Neural cell (in vitro differentiated cells): Measurements from ENCODE around the gene IDI1. TPM values are rescaled to one million over a fixed set of nuclear protein-coding genes. Genes with fewer than 3 reads are reported as not detected.
"Not testable (repeated sequence)": the region's sequence is repeated elsewhere in the genome, so short reads cannot be mapped to it uniquely, and the experiment has no call there.

Experiments
- H2AFZ ChIP-seq: fragments of 200-600, 300-800 bp; sonication (generic), shearing (Covaris generic); 2 replicates; pipeline ENCODE4 v1.6.0; 2014; ENCODE audit warnings: low read depth, mild to moderate bottlenecking, antibody characterized with exemption, low read length, moderate library complexity
- H3F3A ChIP-seq: fragments of 200-600 bp; shearing (Covaris generic); 2 replicates; pipeline ENCODE4 v1.6.1; 2016; ENCODE audit warnings: mild to moderate bottlenecking, moderate library complexity, mixed read lengths, antibody characterized with exemption, low read length; ENCODE audit not compliant: insufficient read depth, poor library complexity, severe bottlenecking
- H3K27ac ChIP-seq: fragments of 200-600, 300-800 bp; sonication (generic), shearing (Covaris generic); 2 replicates; pipeline ENCODE4 v1.5.1; 2014; ENCODE audit warnings: mild to moderate bottlenecking, low read length, moderate library complexity
- H3K27me3 ChIP-seq: fragments of 300-800, 200-600 bp; sonication (generic), shearing (Covaris generic); 2 replicates; pipeline ENCODE4 v1.6.0; 2014; ENCODE audit warnings: mild to moderate bottlenecking, low read depth, low read length, moderate library complexity; ENCODE audit not compliant: insufficient read depth
- H3K36me3 ChIP-seq: fragments of 300-800, 200-600 bp; sonication (generic), shearing (Covaris generic); 2 replicates; pipeline ENCODE4 v1.5.1; 2014; ENCODE audit warnings: mild to moderate bottlenecking, antibody characterized with exemption, low read length, moderate library complexity; ENCODE audit not compliant: insufficient read depth
- H3K4me2 ChIP-seq: fragments of 300-800, 200-600 bp; sonication (generic), shearing (Covaris generic); 2 replicates; pipeline ENCODE4 v1.6.0; 2014; ENCODE audit warnings: mild to moderate bottlenecking, low read length
- H3K4me3 ChIP-seq: fragments of 300-800, 200-600 bp; sonication (generic), shearing (Covaris generic); 2 replicates; pipeline ENCODE4 v1.5.1; 2014; ENCODE audit warnings: mild to moderate bottlenecking, low read length, moderate library complexity
- H3K79me2 ChIP-seq: fragments of 200-600 bp; shearing (Covaris generic); replicated peaks from 2 replicates; pipeline ENCODE4 v1.6.0; 2014; ENCODE audit warnings: mild to moderate bottlenecking, low read length, moderate library complexity; ENCODE audit not compliant: insufficient read depth
- H3K9ac ChIP-seq: fragments of 300-800, 200-600 bp; sonication (generic), shearing (Covaris generic); 2 replicates; pipeline ENCODE4 v1.6.1; 2016; ENCODE audit warnings: mild to moderate bottlenecking, low read length, mixed read lengths
- H3K9me2 ChIP-seq: fragments of 200-600 bp; shearing (Covaris generic); 2 replicates; pipeline ENCODE4 v1.6.1; 2016; ENCODE audit warnings: mild to moderate bottlenecking, low read length, mixed read lengths; ENCODE audit not compliant: insufficient read depth
- H3K9me3 ChIP-seq: fragments of 200-600, 300-800 bp; sonication (generic), shearing (Covaris generic); 2 replicates; pipeline ENCODE4 v1.6.1; 2016; ENCODE audit warnings: mild to moderate bottlenecking, mixed run types, low read length, moderate library complexity, mixed read lengths
- H4K20me1 ChIP-seq: fragments of 200-600 bp; shearing (Covaris generic); 2 replicates; pipeline ENCODE4 v1.6.1; 2016; ENCODE audit warnings: mild to moderate bottlenecking, mixed run types; ENCODE audit not compliant: insufficient read depth
- CTCF ChIP-seq: fragments of 450-650 bp; IDR thresholded peaks from 2 replicates; pipeline ENCODE4 v1.5.1; 2014; ENCODE audit warnings: antibody characterized with exemption, mild to moderate bottlenecking, moderate library complexity; ENCODE audit not compliant: poor library complexity, severe bottlenecking
- EP300 ChIP-seq: fragments of 450-650 bp; conservative IDR thresholded peaks from 2 replicates; pipeline ENCODE4 v1.6.1; 2014; ENCODE audit warnings: antibody characterized with exemption, mild to moderate bottlenecking, moderate library complexity; ENCODE audit not compliant: poor library complexity, severe bottlenecking
- EZH2 ChIP-seq: fragments of 200-600, 300-800 bp; shearing (Covaris generic), sonication (generic); IDR thresholded peaks from 2 replicates; pipeline ENCODE4 v1.6.1; 2014; ENCODE audit warnings: antibody characterized with exemption, low read length, borderline replicate concordance, mild to moderate bottlenecking; ENCODE audit not compliant: insufficient read depth, poor library complexity, severe bottlenecking
- MXI1 ChIP-seq: fragments of 450-650 bp; conservative IDR thresholded peaks from 2 replicates; pipeline ENCODE4 v1.6.1; 2014; ENCODE audit warnings: antibody characterized with exemption, mild to moderate bottlenecking; ENCODE audit not compliant: poor library complexity, severe bottlenecking
- POLR2AphosphoS5 ChIP-seq: IDR thresholded peaks from 2 replicates; pipeline ENCODE4 v1.6.1; 2012
- RAD21 ChIP-seq: fragments of 450-650 bp; conservative IDR thresholded peaks from 2 replicates; pipeline ENCODE4 v1.6.1; 2014; ENCODE audit warnings: antibody characterized with exemption, mild to moderate bottlenecking, moderate library complexity
- SMC3 ChIP-seq: fragments of 450-650 bp; conservative IDR thresholded peaks from 2 replicates; pipeline ENCODE4 v1.6.1; 2014; ENCODE audit warnings: antibody characterized with exemption, mild to moderate bottlenecking, moderate library complexity; ENCODE audit not compliant: poor library complexity
- TAF1 ChIP-seq: IDR thresholded peaks from 2 replicates; pipeline ENCODE4 v1.6.1; 2012; ENCODE audit warnings: low read depth
- polyA plus RNA-seq: library from polyadenylated mRNA; depleted of rRNA; stranded (reverse); fragments of >200 nt; gene quantifications from 2 replicates; pipeline ENCODE4 v1.2.3, GENCODE V29; 2014
- TF ChIP-seq, protein P1 (sequence below): IDR thresholded peaks from 2 replicates; pipeline ENCODE4 v1.6.1; 2012; ENCODE audit warnings: borderline replicate concordance

IDI1 gene
- polyA plus RNA-seq, 1 donor from 2014 or later, result 307 TPM

DNA sequence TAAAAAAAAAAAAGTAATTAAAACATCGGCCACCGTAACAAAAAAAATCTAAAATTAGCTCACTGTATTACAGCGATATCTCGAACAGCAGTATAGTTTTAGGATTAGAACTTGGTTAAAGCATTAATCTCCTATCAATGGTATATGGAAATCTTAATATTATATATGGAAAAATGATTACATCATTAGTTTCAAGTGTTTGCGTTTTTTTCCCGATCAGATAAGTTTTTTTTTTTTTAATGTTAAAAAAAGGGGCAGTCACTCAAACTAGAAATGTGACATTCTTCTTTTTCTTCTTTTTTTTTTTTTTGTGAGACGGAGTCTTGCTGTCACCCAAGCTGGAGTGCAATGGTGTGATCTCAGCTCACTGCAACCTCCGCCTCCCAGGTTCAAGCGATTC lies 7.4 kb downstream of the IDI1 start:
- Histone ChIP-seq H3K27me3 (no peaks in the 10 kb centered on the region), H4K20me1 (peaks cover 16% of the 10 kb centered on the region), H3K9ac (no peak overlapping the region), H3F3A (peaks cover 3% of the 10 kb centered on the region), H3K9me3 (no peaks in the 10 kb centered on the region), H3K4me2 (no peak overlapping the region), H3K36me3 (peaks cover 6% of the 10 kb centered on the region), H3K9me2 (no peaks in the 10 kb centered on the region), H3K79me2 (peaks cover 59% of the 10 kb centered on the region), H3K27ac (no peak overlapping the region), H3K4me3 (no peak overlapping the region), H2AFZ (no peak overlapping the region)
- TF ChIP-seq RAD21 (no peak), EZH2 (no peak), POLR2AphosphoS5 (no peak), EP300 (no peak), MXI1 (no peak), CTCF (no peak), SMC3 (no peak), TAF1 (no peak)
- TF ChIP-seq, protein P1, sequence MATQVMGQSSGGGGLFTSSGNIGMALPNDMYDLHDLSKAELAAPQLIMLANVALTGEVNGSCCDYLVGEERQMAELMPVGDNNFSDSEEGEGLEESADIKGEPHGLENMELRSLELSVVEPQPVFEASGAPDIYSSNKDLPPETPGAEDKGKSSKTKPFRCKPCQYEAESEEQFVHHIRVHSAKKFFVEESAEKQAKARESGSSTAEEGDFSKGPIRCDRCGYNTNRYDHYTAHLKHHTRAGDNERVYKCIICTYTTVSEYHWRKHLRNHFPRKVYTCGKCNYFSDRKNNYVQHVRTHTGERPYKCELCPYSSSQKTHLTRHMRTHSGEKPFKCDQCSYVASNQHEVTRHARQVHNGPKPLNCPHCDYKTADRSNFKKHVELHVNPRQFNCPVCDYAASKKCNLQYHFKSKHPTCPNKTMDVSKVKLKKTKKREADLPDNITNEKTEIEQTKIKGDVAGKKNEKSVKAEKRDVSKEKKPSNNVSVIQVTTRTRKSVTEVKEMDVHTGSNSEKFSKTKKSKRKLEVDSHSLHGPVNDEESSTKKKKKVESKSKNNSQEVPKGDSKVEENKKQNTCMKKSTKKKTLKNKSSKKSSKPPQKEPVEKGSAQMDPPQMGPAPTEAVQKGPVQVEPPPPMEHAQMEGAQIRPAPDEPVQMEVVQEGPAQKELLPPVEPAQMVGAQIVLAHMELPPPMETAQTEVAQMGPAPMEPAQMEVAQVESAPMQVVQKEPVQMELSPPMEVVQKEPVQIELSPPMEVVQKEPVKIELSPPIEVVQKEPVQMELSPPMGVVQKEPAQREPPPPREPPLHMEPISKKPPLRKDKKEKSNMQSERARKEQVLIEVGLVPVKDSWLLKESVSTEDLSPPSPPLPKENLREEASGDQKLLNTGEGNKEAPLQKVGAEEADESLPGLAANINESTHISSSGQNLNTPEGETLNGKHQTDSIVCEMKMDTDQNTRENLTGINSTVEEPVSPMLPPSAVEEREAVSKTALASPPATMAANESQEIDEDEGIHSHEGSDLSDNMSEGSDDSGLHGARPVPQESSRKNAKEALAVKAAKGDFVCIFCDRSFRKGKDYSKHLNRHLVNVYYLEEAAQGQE, result no peak

GRCh38 chr10:1040133-1040532 lies 8.8 kb downstream of the IDI1 start:
- Histone ChIP-seq H3K79me2 (peaks cover 47% of the 10 kb centered on the region), H3K9me3 (no peaks in the 10 kb centered on the region), H3K9ac (no peak overlapping the region), H3K4me3 (no peak overlapping the region), H3K9me2 (no peaks in the 10 kb centered on the region), H4K20me1 (peaks cover 14% of the 10 kb centered on the region), H2AFZ (no peak overlapping the region), H3F3A (peaks cover 3% of the 10 kb centered on the region), H3K27me3 (no peaks in the 10 kb centered on the region), H3K36me3 (peaks cover 6% of the 10 kb centered on the region), H3K27ac (no peak overlapping the region), H3K4me2 (no peak overlapping the region)
- TF ChIP-seq EP300 (no peak), TAF1 (no peak)

GRCh38 chr10:1038769-1039168 lies 10.2 kb downstream of the IDI1 start:
- not testable (repeated sequence) for H3K4me3 ChIP-seq, H3K4me2 ChIP-seq, H3K9me3 ChIP-seq, H3K27ac ChIP-seq, H3F3A ChIP-seq, H3K36me3 ChIP-seq, H3K9ac ChIP-seq, H3K9me2 ChIP-seq, H4K20me1 ChIP-seq, H3K27me3 ChIP-seq, H2AFZ ChIP-seq
- H3K79me2 ChIP-seq, result peaks cover 33% of the 10 kb centered on the region
